K562 (cell line): ENCODE measurements around the gene CLUH. TPM values are rescaled to one million over a fixed set of nuclear protein-coding genes. Genes with fewer than 3 reads are reported as not detected.
A peak's percentile ranks its signal among the peaks of the same experiment; 100 is the strongest.

Experiments
- polyA plus RNA-seq, 8 experiments: library from polyadenylated mRNA; depleted of rRNA in 4 of 8; stranded (reverse) in 5 of 8; unstranded in 3 of 8; fragments of >200 nt; fragmentation: Nextera tagmentation in 2 of 8; fragmentation: Illumina TruSeq in 1 of 8; extraction: Ambion mirVana in 2 of 8; extraction: Trizol in 1 of 8; gene quantifications; 2 replicates each; pipeline versions ENCODE4 v1.2.1 to v1.2.3, GENCODE V29; 2011 to 2014; ENCODE audit warnings: inconsistent platforms in 1 of 8, missing spikeins in 1 of 8
- total RNA-seq, 7 experiments: library from RNA; depleted of rRNA in 6 of 7; stranded (reverse); fragments of >200 nt in 6 of 7; fragmentation: Illumina TruSeq in 2 of 7; extraction: Trizol in 2 of 7; gene quantifications; 2 replicates each; pipeline versions ENCODE4 v1.2.1 to v1.2.3, GENCODE V29; 2011 to 2021; ENCODE audit warnings: low replicate concordance in 1 of 7
- TF ChIP-seq, protein P1 (sequence below), 2 experiments: fragments of 450-650 bp; IDR thresholded peaks; 2 replicates each; pipeline ENCODE4 v1.6.1; 2018; ENCODE audit warnings: mild to moderate bottlenecking in 2 of 2, low read depth in 1 of 2; ENCODE audit not compliant: partially characterized antibody in 2 of 2
- TF ChIP-seq, protein P2 (sequence below), 3 experiments: IDR thresholded peaks in 2 of 3; conservative IDR thresholded peaks in 1 of 3; 2 replicates each; pipeline ENCODE4 v1.5.1; 2011 to 2012; ENCODE audit warnings: low read length in 3 of 3, mild to moderate bottlenecking in 3 of 3, control low read depth in 2 of 3, improper control_type of control experiment in 1 of 3, inconsistent platforms in 1 of 3, low read depth in 1 of 3, mixed read lengths in 1 of 3, moderate library complexity in 1 of 3; ENCODE audit not compliant: insufficient read depth in 2 of 3
- TF ChIP-seq, protein P3 (sequence below): fragments of 450-650 bp; IDR thresholded peaks from 2 replicates; pipeline ENCODE4 v1.6.1; 2016; ENCODE audit warnings: low read depth, mild to moderate bottlenecking, moderate library complexity

The CLUH gene
- total and polyA plus RNA-seq, 9 of the 15 experiments (the other 6 are each of a cell fraction or from before 2014, with no cell fraction given): 0.21 to 140 (median 33.2) TPM

DNA sequence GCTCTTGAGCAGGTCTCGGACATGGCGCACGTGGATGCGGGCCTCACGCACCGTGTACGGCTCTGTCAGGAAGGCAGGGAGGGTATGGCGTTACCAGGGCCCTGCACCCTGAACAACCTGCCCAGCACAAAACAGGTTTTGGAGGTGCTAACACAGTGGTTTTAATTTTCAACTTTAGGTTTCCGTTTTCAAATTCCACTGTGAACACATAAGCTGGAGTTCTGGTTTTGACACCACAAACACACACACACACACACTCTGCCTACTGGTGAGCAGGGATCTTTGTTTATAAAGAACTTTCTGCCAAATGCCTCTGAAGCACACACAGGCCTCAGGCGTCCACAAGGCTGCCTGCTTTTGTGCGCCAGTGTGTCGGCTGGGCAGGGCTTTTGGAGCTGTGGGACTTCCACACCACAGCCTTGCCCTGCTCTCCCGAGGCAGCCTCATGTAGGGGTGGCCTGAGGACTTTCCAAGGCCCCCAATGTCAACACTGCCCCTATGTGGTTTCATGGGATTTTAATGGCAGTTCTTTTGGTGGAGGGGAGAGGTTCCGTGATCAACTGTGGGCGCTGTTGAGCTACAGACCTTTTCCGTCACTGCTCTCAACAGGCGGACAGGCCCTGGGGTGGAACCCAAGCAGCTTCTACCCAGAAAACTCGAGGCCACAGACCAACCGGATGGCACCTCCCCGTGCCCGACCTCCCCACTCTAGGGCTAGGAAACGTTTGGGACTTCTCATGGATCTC lies 9.4 kb downstream of the CLUH start (continued):
- TF ChIP-seq, protein P1, sequence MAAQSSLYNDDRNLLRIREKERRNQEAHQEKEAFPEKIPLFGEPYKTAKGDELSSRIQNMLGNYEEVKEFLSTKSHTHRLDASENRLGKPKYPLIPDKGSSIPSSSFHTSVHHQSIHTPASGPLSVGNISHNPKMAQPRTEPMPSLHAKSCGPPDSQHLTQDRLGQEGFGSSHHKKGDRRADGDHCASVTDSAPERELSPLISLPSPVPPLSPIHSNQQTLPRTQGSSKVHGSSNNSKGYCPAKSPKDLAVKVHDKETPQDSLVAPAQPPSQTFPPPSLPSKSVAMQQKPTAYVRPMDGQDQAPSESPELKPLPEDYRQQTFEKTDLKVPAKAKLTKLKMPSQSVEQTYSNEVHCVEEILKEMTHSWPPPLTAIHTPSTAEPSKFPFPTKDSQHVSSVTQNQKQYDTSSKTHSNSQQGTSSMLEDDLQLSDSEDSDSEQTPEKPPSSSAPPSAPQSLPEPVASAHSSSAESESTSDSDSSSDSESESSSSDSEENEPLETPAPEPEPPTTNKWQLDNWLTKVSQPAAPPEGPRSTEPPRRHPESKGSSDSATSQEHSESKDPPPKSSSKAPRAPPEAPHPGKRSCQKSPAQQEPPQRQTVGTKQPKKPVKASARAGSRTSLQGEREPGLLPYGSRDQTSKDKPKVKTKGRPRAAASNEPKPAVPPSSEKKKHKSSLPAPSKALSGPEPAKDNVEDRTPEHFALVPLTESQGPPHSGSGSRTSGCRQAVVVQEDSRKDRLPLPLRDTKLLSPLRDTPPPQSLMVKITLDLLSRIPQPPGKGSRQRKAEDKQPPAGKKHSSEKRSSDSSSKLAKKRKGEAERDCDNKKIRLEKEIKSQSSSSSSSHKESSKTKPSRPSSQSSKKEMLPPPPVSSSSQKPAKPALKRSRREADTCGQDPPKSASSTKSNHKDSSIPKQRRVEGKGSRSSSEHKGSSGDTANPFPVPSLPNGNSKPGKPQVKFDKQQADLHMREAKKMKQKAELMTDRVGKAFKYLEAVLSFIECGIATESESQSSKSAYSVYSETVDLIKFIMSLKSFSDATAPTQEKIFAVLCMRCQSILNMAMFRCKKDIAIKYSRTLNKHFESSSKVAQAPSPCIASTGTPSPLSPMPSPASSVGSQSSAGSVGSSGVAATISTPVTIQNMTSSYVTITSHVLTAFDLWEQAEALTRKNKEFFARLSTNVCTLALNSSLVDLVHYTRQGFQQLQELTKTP (IDR thresholded peaks at IDR 0.05; ENCODE audit: low read depth in 1 of 2, partially characterized antibody in 2 of 2): no peak
- TF ChIP-seq, protein P2, sequence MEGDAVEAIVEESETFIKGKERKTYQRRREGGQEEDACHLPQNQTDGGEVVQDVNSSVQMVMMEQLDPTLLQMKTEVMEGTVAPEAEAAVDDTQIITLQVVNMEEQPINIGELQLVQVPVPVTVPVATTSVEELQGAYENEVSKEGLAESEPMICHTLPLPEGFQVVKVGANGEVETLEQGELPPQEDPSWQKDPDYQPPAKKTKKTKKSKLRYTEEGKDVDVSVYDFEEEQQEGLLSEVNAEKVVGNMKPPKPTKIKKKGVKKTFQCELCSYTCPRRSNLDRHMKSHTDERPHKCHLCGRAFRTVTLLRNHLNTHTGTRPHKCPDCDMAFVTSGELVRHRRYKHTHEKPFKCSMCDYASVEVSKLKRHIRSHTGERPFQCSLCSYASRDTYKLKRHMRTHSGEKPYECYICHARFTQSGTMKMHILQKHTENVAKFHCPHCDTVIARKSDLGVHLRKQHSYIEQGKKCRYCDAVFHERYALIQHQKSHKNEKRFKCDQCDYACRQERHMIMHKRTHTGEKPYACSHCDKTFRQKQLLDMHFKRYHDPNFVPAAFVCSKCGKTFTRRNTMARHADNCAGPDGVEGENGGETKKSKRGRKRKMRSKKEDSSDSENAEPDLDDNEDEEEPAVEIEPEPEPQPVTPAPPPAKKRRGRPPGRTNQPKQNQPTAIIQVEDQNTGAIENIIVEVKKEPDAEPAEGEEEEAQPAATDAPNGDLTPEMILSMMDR (IDR thresholded peaks at IDR 0.05 in 2 of 3, conservative IDR thresholded peaks at IDR 0.05 in 1 of 3; ENCODE audit: insufficient read depth in 2 of 3, low read depth in 1 of 3, low read length in 3 of 3): peak in 2 of 3 experiments; percentile 22 to 33; a peak in 2 of 6 replicates
- TF ChIP-seq, protein P3, sequence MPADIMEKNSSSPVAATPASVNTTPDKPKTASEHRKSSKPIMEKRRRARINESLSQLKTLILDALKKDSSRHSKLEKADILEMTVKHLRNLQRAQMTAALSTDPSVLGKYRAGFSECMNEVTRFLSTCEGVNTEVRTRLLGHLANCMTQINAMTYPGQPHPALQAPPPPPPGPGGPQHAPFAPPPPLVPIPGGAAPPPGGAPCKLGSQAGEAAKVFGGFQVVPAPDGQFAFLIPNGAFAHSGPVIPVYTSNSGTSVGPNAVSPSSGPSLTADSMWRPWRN: no peak
